SK-N-SH (cell line): ENCODE data around the gene LCN6. TPM values are rescaled to one million over a fixed set of nuclear protein-coding genes. Genes with fewer than 3 reads are reported as not detected.

Experiments
- CTCF ChIA-PET: fragments of 300-600, 350-600 bp; formaldehyde crosslinking; extraction: SDS; loops from one replicate; lab custom pipeline; 2021; lab: Yijun Ruan, JAX
- POLR2A ChIA-PET: fragments of 350-600 bp; sonication (Branson Sonifier 250); formaldehyde crosslinking; extraction: SDS; loops from one replicate; lab custom pipeline; 2020; ENCODE audit warnings: antibody characterized with exemption, inconsistent platforms; lab: Yijun Ruan, JAX
- DNase-seq: peaks from one replicate; pipeline ENCODE4 v3.0.0; 2012
- H2AFZ ChIP-seq: fragments of 200-600 bp; sonication (generic); 2 replicates; pipeline ENCODE4 v1.8.1; 2016; ENCODE audit warnings: antibody characterized with exemption, mild to moderate bottlenecking, low read depth
- H3F3A ChIP-seq: fragments of 200-600 bp; sonication (generic); replicated peaks from 2 replicates; pipeline ENCODE3; 2016; ENCODE audit warnings: antibody characterized with exemption, mild to moderate bottlenecking; ENCODE audit not compliant: insufficient read depth
- H3K27ac ChIP-seq, 2 experiments: fragments of 200-500 bp in 1 of 2; fragments of 200-600 bp in 1 of 2; sonication (Bioruptor generic) in 1 of 2; sonication (generic), shearing (Covaris generic) in 1 of 2; 2 replicates each; pipeline versions ENCODE4 v1.5.1 to v1.6.1; 2014 to 2016; ENCODE audit warnings: low read depth in 2 of 2, inconsistent platforms in 1 of 2, low read length in 1 of 2, mild to moderate bottlenecking in 1 of 2, mixed read lengths in 1 of 2
- H3K27me3 ChIP-seq: fragments of 200-600 bp; sonication (generic), shearing (Covaris generic); 2 replicates; pipeline ENCODE4 v1.6.1; 2016; ENCODE audit warnings: mixed run types; ENCODE audit not compliant: insufficient read depth
- H3K36me3 ChIP-seq, 2 experiments: fragments of 200-500 bp in 1 of 2; fragments of 200-600 bp in 1 of 2; sonication (Bioruptor generic) in 1 of 2; sonication (generic) in 1 of 2; replicated peaks in 1 of 2; 2 replicates each; pipeline versions ENCODE3 to v1.5.1; 2014 to 2016; ENCODE audit warnings: low read length in 1 of 2, mild to moderate bottlenecking in 1 of 2; ENCODE audit not compliant: insufficient read depth in 2 of 2, control insufficient read depth in 1 of 2
- H3K4me1 ChIP-seq, 2 experiments: fragments of 200-500 bp in 1 of 2; fragments of 200-600 bp in 1 of 2; sonication (Bioruptor generic) in 1 of 2; sonication (generic), shearing (Covaris generic) in 1 of 2; 2 replicates each; pipeline versions ENCODE4 v1.5.1 to v1.6.1; 2014 to 2016; ENCODE audit warnings: low read depth in 1 of 2, low read length in 1 of 2, mixed run types in 1 of 2; ENCODE audit not compliant: insufficient read depth in 2 of 2, control insufficient read depth in 1 of 2
- H3K4me2 ChIP-seq: fragments of 200-600 bp; sonication (generic), shearing (Covaris generic); 2 replicates; pipeline ENCODE4 v1.6.1; 2017; ENCODE audit warnings: mixed run types
- H3K4me3 ChIP-seq, 2 experiments: fragments of 200-500 bp in 1 of 2; fragments of 200-600 bp in 1 of 2; sonication (Bioruptor generic) in 1 of 2; sonication (generic), shearing (Covaris generic) in 1 of 2; 2 replicates each; pipeline versions ENCODE4 v1.5.1 to v1.8.1; 2014 to 2016; ENCODE audit warnings: low read depth in 2 of 2, inconsistent platforms in 1 of 2, low read length in 1 of 2, mild to moderate bottlenecking in 1 of 2, mixed read lengths in 1 of 2, moderate library complexity in 1 of 2
- H3K79me2 ChIP-seq: fragments of 200-600 bp; sonication (generic); 2 replicates; pipeline ENCODE4 v1.8.1; 2017; ENCODE audit warnings: mild to moderate bottlenecking; ENCODE audit not compliant: insufficient read depth
- H3K9ac ChIP-seq: fragments of 200-600 bp; sonication (generic); 2 replicates; pipeline ENCODE4 v1.6.1; 2017; ENCODE audit warnings: mixed run types
- H3K9me2 ChIP-seq: fragments of 200-600 bp; sonication (generic); 2 replicates; pipeline ENCODE4 v1.6.1; 2017; ENCODE audit warnings: mixed run types
- H3K9me3 ChIP-seq: fragments of 200-600 bp; sonication (generic); 2 replicates; pipeline ENCODE4 v1.6.1; 2017; ENCODE audit warnings: mixed run types, mild to moderate bottlenecking, moderate library complexity
- H4K20me1 ChIP-seq: fragments of 200-600 bp; sonication (generic); 2 replicates; pipeline ENCODE4 v1.6.1; 2017; ENCODE audit warnings: mild to moderate bottlenecking, mixed run types; ENCODE audit not compliant: insufficient read depth
- CHD2 ChIP-seq: fragments of 150-350 bp; IDR thresholded peaks from 2 replicates; pipeline ENCODE4 v1.6.1; 2018; ENCODE audit warnings: low read length; ENCODE audit not compliant: partially characterized antibody
- CTCF ChIP-seq: fragments of 200-600 bp; sonication (generic); IDR thresholded peaks from 2 replicates; pipeline ENCODE4 v1.6.1; 2017; ENCODE audit warnings: antibody characterized with exemption, mild to moderate bottlenecking, moderate library complexity
- EP300 ChIP-seq, 2 experiments: IDR thresholded peaks; 2 replicates each; pipeline versions ENCODE4 v1.4.0 to v1.6.1; 2012; ENCODE audit warnings: borderline replicate concordance in 1 of 2, low read depth in 1 of 2, low read length in 1 of 2
- FOXJ3 ChIP-seq: sonication (generic); formaldehyde crosslinking; IDR thresholded peaks from 2 replicates; pipeline ENCODE4 v1.5.1; 2020; ENCODE audit warnings: mild to moderate bottlenecking, missing genetic modification reagents
- GABPA ChIP-seq: IDR thresholded peaks from 2 replicates; pipeline ENCODE4 v1.4.0; 2012; ENCODE audit warnings: low read depth, mild to moderate bottlenecking
- GATA2 ChIP-seq: sonication (generic); formaldehyde crosslinking; IDR thresholded peaks from 2 replicates; pipeline ENCODE4 v1.5.0; 2020; ENCODE audit warnings: mild to moderate bottlenecking, missing genetic modification reagents
- JUND ChIP-seq: IDR thresholded peaks from 2 replicates; pipeline ENCODE4 v1.4.0; 2012
- MXI1 ChIP-seq: IDR thresholded peaks from 2 replicates; pipeline ENCODE4 v1.6.1; 2012; ENCODE audit warnings: mild to moderate bottlenecking, low read depth, low read length, improper control_type of control experiment
- NFIC ChIP-seq: IDR thresholded peaks from 2 replicates; pipeline ENCODE4 v1.4.0; 2012; ENCODE audit warnings: borderline replicate concordance
- PBX3 ChIP-seq: IDR thresholded peaks from 2 replicates; pipeline ENCODE4; 2012
- RAD21 ChIP-seq: IDR thresholded peaks from 2 replicates; pipeline ENCODE4 v1.6.1; 2012; ENCODE audit warnings: mild to moderate bottlenecking, low read length
- RCOR1 ChIP-seq: fragments of 150-350 bp; IDR thresholded peaks from 2 replicates; pipeline ENCODE4 v1.6.1; 2017; ENCODE audit warnings: antibody characterized with exemption, low read length
- RXRA ChIP-seq: IDR thresholded peaks from 2 replicates; pipeline ENCODE4 v1.4.0; 2012; ENCODE audit warnings: low read depth, mild to moderate bottlenecking, borderline replicate concordance
- TAF1 ChIP-seq: IDR thresholded peaks from 2 replicates; pipeline ENCODE4 v1.6.1; 2012; ENCODE audit warnings: low read depth, mild to moderate bottlenecking, low read length, moderate library complexity, borderline replicate concordance
- USF1 ChIP-seq: IDR thresholded peaks from 2 replicates; pipeline ENCODE4 v1.4.0; 2012; ENCODE audit warnings: low read depth, borderline replicate concordance
- YY1 ChIP-seq: IDR thresholded peaks from 2 replicates; pipeline ENCODE4 v1.4.0; 2012; ENCODE audit warnings: low read depth, mild to moderate bottlenecking
- ZBTB33 ChIP-seq: IDR thresholded peaks from 2 replicates; pipeline ENCODE4 v1.4.0; 2012; ENCODE audit warnings: low read depth, borderline replicate concordance
- WGBS: methylation state at CpG from one replicate; pipeline ENCODE4 v1.1.6; 2017; ENCODE audit warnings: low lambda C conversion rate; 5-methylcytosine and 5-hydroxymethylcytosine counted together
- polyA plus RNA-seq, 3 experiments: library from polyadenylated mRNA; depleted of rRNA; stranded (reverse); fragments of >200 nt; gene quantifications; 2 replicates each; pipeline ENCODE4 v1.2.3, GENCODE V29; 2012

The LCN6 gene
- polyA plus RNA-seq, 1 of the 3 experiments (the other 2 are of a cell fraction), result not detected

GRCh38 chr9:136729926-136730325 is 18.4 kb downstream of the LCN6 start:
- no peak overlapping the region for H2AFZ ChIP-seq
- H3K9ac ChIP-seq, result no peak overlapping the region
- peaks cover 8 to 15% of the 10 kb centered on the region in 2 experiments for H3K36me3 ChIP-seq
- no peaks in the 10 kb centered on the region for H3K27me3 ChIP-seq
- TF ChIP-seq GABPA (no peak), FOXJ3 (no peak), RAD21 (no peak), PBX3 (no peak), CHD2 (no peak), TAF1 (no peak), USF1 (no peak)
- POLR2A ChIA-PET, result interaction anchor here (5.2 kb wide), 1 partner anchor 15 kb away, joined by 51 read pairs; no protein-coding TSS in a partner anchor
- CTCF ChIA-PET, result interaction anchor here (1.4 to 6.8 kb wide), 9 partner anchors 13 to 317 kb away, joined by 3 to 99 read pairs (median 6); partner anchors contain the start of genes DIPK1B, LCN10, LCN8 and NPDC1
- peaks cover 54% of the 10 kb centered on the region for H3K79me2 ChIP-seq
- WGBS, result 96% methylated on average over 6 of the region's 8 CpGs
- H4K20me1 ChIP-seq, result peaks cover 28% of the 10 kb centered on the region
- no peak overlapping the region for H3K27ac ChIP-seq
- peaks cover 12 to 28% of the 10 kb centered on the region in 2 experiments; a peak in 2 of 4 replicates for H3K4me1 ChIP-seq
- no peak for DNase-seq
- peaks cover 10% of the 10 kb centered on the region for H3F3A ChIP-seq
- no peaks in the 10 kb centered on the region for H3K9me3 ChIP-seq
- H3K4me2 ChIP-seq, result no peak overlapping the region
- H3K9me2 ChIP-seq, result no peaks in the 10 kb centered on the region
- no peak overlapping the region for H3K4me3 ChIP-seq

GRCh38 chr9:136729144-136729543 is 19.2 kb downstream of the LCN6 start:
- ChIA-PET CTCF (interaction anchor here (0.5 to 6.8 kb wide), 15 partner anchors 14 to 317 kb away, joined by 3 to 99 read pairs (median 6); partner anchors contain the start of genes DIPK1B, LCN10, LCN8 and NPDC1), POLR2A (interaction anchor here (1.2 to 5.2 kb wide), 3 partner anchors 15 to 80 kb away, joined by 3 to 51 read pairs (median 4); no protein-coding TSS in a partner anchor)
- DNase-seq, result no peak
- Histone ChIP-seq H3K27me3 (no peaks in the 10 kb centered on the region), H3K79me2 (peaks cover 62% of the 10 kb centered on the region), H3F3A (peaks cover 18% of the 10 kb centered on the region), H3K4me1 (peaks cover 12 to 30% of the 10 kb centered on the region in 2 experiments; a peak in 2 of 4 replicates), H4K20me1 (peaks cover 36% of the 10 kb centered on the region), H3K27ac (no peak overlapping the region), H3K9me3 (no peaks in the 10 kb centered on the region), H3K9ac (peak overlapping the region; percentile 95; the same call in 1 of the 2 replicates), H3K4me2 (peak overlapping the region; percentile 84), H2AFZ (no peak overlapping the region; the same call in 1 of the 2 replicates), H3K9me2 (no peaks in the 10 kb centered on the region), H3K36me3 (peaks cover 16 to 23% of the 10 kb centered on the region in 2 experiments), H3K4me3 (peak overlapping the region; percentile 83 to 85)
- WGBS, result 100% methylated on average over 2 of the region's 7 CpGs
- TF ChIP-seq RXRA (no peak), USF1 (no peak), EP300 (IDR thresholded peaks at IDR 0.05; ENCODE audit: borderline replicate concordance in 1 of 2, low read depth in 1 of 2, low read length in 1 of 2) (no peak), GATA2 (CRISPR knock-in tag) (no peak), RCOR1 (no peak), ZBTB33 (no peak), CTCF (no peak), YY1 (no peak), JUND (no peak), MXI1 (no peak), NFIC (no peak)
